NCI-H2196 (cell line): ENCODE results near the gene CDK5RAP1.
"Not testable (repeated sequence)": the region's sequence is repeated elsewhere in the genome, so short reads cannot be mapped to it uniquely, and the experiment has no call there.

Source experiments
- DNase-seq: peaks from one replicate; lab custom pipeline; 2025; ENCODE audit not compliant: unreplicated experiment; lab: John Stamatoyannopoulos, UW

CDK5RAP1 gene

DNA sequence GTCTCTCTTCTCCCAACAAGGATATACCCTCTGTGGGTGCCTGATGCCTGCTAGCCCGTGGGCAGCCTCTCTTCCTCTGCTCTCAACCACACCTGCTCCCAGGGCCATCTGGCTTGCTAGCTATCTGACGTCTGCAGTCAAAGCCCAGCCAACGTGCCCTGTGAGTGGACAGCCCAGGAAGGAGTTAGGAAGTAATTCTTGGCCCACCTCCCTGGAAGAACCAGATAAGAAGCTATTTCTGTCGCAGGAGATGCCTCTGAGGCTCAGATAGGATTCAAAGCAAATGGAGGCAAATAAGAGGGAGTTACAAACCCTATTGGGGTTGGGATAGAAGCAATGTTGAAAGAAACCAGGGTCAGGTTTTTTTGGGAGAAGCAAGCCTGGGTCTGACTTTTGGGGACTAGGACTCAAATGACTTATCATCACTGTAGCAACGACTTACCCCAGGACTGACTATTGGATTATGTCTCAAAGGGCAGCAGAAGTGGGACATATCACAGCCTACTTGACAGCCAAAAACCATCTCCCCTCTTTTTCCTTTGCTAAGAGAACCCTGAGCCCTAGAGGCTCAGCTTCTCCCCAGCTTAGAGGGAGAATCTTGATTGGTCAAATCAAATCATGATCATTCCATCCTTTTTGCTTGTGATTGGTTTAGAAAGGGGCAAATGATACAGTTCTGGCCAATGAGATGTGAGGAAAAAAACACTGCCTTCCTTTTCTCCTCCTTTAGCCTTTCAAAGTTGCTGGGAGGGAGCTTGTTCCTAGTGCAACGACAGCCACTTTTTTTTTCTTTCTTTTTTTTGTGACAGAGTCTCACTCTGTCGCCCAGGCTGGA, 18.0 kb upstream of the CDK5RAP1 start:
- DNase-seq = no peak

DNA sequence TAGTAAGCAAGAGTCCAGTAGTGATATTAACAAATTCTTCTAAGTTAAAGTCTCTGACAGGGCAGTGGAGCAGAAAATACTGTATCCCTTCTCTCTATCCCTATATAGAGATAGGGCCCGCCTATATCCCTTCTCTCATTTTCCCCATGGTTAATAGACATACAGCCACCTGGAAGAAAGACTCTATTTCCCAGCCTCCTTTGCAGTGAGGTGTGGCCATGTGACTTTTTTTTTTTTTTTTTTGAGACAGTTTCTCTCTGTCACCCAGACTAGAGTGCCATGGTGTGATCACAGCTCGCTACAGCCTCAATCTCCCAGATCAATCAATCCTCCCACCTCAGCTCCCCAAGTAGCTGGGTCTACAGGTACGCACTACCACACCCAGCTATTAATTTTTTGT, 16.7 kb upstream of the CDK5RAP1 start:
- DNase-seq = no peak

DNA sequence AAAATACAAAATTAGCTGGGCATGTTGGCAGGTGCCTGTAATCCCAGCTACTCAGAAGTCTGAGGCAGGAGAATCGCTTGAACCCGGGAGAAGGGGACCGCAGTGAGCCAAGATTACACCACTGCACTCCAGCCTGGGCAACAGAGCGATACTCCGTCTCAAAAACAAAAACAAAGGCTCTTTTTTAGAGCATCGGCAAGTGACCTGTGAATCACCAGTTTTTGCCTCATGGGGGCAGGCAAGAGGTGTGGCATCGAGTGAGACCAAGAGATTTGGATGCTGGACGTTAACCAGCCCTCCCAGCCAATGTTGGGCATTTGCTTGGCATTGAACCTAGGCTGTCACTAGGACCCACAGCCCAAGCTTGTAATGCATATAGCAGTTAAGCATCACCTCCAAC, 14.6 kb upstream of the CDK5RAP1 start:
- peak; percentile 29 for DNase-seq

DNA sequence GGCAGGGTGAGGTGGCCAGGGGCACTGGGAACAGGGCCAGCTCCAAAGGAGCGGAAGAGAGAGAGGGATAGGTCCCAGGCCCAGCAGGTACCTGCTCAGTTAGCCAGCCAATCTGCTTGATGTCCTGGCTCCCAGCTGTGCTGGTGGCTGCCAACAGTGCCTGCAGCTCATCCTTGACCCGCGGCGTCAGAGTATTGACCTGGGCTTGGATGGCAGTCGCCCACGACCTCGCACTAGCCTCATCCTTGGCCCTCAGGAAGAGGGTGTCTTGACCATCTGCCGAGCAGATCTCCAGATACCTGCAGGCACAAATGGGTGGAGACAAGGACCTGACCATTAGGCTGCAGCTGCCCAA, 11.1 kb upstream of the CDK5RAP1 start:
- DNase-seq = peak; percentile 72

DNA sequence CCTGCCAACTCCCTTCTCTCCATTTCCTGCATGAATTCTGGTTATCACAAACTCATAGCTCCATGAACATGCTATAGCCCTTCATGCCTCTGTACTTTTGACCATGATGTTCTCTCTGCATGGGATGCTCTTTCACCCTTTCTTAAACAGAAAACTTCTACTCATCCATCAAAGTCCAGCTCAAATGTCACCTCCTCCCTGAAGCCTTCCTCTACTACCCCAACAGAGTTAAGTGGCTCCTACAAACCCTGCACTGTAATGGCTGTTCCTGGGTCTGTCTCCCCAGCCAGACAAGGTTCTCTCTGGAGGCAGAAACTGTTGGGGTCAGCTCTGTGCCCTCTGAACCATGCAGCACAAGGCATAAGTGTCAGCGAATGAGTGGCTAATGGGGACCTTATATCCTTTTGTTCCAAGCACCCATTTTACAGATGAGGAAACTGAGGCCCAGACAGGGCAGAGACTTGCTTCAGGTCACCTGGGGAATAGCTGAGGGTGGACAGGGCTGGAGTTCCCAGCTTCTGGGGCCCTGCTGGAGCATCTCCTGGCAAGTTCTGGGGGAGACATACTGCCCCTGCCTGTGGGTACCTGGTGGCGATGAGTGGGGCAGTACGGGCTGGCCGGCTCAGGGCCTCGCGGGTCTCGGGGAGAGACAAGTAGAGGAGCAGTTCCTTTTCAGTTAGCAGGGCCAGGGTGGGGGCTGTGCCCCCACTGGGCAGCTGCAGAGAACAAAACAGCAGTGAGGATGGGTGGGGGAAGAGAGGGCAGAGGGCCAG, 10.6 kb upstream of the CDK5RAP1 start:
- DNase-seq = no peak

DNA sequence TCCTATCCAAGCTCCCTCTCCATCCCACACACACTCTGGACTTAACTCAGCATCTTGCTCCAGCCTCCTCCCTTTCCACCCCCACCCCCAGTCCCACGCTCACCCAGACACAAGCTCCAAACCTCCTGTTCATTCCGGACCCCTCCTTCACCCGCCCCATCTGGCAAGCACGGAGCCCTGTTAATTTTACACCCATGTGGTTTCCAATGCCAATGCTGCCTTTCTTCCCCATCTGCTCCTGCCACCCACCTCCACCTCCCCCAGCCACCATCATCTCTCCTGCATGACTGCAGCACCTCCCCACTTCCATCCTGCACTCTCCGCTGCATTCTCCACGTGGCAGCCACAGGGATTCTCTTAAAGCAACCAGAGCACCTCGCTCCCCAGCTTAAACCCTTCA, 9.9 kb upstream of the CDK5RAP1 start:
- DNase-seq = no peak

DNA sequence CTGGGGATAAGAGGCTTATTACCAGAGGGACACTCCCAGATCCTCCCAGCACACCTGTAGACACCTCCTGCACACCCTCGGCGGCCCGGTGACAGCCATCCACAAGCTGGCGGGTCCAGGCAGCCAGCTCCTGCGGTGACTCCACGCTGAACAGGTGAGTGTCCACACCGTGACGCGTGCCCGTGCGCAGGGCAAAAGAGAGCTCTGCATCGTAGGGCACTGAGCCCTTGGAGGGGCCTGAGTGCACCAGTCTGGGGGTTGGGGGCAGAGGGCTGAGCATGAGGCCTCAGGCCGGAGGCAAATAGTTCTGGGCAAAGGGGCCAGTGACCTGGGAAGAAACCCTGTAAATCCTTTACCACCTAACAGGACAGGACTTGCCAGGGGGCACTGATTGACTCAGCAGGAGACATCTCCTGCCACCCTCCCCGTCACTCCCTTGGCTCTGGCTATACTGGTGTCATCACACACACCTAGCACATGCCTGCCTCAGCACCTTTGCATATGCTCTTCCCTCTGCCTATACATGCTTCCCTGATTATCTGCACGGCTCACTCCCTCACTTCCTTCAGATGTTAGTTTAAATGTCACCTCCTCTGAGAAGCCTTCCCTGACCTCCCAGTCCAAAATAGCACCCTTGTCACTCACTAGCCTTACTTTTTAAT, 8.9 kb upstream of the CDK5RAP1 start:
- DNase-seq = no peak

DNA sequence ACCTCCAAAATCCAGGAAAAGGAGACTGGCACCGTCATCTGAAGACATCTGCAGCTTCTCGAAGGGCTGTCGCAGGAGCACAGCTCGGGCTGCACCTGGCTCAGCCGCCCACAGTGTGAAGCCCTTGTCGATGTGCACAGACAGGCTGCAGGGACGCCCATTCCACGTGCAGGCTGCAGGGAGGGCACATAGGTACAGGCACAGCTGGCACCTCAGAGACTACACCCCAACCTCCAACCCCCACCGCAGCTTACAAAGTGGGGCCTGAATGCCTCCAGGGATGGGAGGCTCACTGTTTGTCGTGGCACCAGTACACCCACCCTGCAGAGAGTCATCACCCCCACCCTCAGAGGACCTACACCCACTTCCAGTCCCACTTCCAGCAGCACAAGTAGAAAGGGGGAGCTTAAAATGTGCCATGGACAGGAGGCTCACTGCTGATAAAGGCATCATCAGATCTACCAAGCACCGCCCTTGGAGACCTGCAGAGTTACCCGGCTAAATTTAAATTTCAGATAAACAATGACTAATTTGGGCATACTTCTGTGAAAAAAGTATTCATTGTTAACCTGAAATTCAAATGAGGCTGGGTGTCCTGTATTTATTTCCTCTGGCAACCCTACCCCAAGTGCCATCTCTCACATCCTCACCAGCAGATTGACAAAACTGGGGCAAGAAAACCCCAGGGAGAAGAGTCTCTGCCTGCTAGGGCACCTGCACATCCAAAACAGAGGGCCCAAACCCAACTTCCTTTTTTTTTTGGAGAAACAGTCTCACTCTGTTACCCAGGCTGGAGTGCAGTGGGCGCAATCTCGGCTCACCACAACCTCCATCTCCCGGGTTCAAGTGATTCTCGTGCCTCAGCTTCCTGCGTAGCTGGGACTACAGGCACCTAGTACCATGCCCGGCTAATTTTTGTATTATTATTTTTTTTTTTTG, 7.7 kb upstream of the CDK5RAP1 start:
- no peak for DNase-seq

DNA sequence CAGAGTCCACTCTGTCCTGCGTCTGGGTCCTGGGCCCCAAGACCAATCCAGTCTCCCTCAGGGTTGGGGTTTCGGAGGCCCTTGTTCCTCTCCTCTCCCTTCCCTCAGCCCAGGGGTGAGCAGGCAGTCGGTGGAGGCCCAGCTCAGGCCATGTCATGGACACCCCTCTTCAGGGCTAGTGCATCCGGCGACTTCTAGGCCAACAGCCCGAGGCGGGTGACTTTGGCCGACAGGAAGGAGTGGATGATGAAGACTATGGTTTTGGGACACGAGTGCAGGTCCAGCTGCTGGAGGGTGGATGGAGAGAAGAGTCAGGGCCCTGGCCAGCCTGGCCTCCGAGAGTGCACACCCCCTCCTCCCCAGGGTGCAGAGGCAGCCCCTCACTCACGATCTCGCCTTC, 7.0 kb upstream of the CDK5RAP1 start:
- no peak for DNase-seq

DNA sequence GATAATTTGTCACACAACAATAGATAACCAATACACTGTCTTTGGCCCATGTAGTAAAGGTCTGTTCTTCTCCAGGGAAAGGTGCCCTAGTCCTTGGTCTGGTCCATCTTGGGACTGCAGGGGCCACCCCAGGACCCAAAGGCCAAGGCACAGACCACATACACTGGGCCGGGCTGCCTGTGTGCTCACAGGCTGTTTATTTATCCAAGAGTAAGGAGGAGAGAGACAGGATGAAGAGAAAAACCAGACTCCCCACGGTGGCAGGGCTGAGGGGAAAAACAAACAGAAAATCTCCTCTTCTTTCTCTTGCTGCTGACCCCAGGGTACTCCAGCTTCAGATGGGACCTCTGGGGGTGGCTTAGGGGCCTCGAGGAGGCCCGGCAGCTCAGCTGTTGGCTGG, 6.5 kb upstream of the CDK5RAP1 start:
- DNase-seq = no peak

DNA sequence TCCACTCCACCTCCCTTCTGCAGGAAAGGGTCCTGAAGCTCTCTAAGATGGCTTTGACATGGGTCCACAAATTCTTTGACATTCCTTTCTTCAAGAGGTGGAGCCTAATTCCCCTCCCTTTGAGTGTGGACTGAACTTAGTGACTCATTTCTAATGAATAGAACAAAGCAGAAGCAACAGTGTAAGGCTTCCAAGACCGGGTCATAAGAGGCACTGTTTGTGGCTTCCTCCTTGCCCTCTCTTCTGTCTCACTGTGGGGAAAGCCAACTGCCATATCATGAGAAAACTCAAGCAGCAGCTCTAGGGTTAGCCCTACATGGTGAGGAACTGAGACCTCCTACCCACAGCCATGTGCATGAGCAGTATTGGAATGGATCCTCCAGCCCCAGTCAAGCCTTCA, 5.9 kb upstream of the CDK5RAP1 start:
- no peak for DNase-seq

DNA sequence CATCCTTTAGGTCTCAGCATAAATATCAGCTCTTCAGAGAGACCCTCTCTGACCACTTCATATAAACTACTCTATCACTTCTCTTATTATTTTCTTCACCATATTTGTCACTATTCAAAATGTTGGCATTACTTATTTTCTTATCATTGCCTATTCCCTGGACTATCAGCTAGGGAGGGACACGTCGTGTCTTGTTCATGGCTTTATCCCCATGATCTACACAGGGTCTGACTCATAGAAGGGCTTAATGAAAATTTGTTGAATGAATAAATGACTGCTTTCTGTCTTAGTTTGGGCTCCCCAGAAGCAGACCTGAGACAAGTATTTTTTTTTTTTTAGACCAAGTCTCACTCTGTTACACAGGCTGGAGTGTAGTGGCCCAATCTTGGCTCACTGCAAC, 3.0 kb upstream of the CDK5RAP1 start:
- no peak for DNase-seq

DNA sequence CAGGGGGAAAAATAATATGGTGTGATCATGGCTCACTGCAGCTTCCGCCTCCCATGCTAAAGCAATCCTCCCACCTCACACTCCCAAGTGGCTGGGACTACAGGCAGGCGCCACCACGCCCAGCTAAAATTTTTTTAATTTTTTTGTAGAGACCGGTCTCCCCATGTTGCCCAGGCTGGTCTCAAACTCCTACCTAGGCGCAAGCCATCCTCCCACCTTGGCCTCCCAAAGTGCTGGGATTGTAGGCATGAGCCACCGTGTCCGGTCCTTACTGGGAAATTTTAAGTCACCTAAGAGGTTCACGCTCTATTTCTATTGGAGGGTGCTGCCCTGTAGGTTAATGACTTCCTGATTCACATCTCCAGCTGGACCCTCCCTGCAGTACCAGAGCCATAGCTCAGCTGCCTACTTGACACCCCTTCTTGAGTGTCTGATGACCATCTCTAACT, 626 bp upstream of the CDK5RAP1 start:
- DNase-seq = no peak

DNA sequence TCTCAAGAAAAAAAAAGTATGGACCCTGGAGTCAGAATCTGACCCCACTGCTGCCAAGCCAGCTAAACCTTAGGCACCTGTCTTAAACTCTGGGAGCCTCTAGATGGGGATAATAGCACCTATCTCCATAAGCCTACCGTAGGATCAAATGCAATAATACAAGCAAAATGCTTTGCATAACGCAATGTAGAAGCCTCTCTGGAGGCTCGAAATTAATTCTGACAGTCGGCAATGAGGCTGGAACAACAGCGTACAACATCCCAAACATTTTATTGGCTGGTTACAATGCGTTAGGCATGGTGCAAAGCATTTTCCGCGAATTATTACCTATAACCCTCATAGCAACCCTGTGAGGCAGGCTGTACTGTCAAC, 521 bp downstream of the CDK5RAP1 start:
- DNase-seq = no peak

DNA sequence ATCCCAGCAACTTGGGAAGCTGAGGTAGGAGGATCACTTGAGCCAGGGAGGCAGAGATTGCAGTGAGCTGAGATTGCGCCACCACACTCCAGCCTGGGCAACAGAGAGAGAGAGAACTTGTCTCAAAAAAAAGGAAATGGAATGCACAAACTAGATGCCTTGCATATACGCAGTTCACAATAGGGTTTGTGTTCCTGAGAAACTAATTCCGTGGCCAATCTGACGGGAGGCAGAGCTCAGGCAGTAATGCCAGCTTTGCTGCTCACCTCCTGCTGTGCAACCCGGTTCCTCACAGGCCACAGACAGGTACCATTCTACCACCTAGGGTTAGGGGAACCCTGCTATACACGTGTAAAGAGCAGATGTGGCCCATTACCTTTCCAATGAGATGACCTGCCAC, 1.4 kb downstream of the CDK5RAP1 start:
- no peak for DNase-seq

DNA sequence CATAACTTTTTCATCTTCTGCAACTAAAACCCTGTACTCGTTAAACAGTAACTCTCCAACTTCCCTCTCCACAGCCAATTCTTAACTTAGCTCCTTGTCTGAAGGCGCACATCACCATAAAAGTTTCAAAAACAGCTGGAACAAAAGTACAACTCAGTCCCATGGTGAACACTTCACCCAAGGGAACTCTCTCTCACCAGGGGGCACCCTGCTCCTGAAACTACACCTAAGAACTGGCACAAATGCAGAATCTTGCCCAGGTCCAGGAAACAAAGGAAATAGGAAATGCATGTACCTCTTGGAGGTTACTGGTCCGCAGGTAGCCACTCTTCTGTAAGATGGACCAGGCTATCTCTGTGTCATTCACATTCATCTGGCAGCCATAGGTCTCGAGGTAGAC, 6.6 kb downstream of the CDK5RAP1 start:
- DNase-seq = no peak

DNA sequence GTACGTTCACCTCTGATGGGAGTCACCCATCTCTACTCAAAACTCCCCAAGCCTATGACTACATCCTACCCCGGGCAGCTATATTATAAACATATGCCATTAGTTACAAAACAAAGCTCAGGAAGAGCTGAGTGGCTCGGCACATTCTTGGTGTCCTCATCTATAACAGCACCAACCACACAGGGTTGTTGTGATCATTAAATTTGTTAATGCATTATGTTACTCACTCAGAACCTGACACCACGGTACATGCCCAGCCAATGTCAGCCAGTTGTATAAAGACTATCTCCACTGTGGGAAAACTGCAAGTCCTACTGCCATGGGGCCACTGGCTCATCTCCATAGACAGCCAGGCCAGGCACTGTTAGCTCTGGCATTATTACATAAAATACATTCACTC, 7.7 kb downstream of the CDK5RAP1 start:
- DNase-seq = no peak

DNA sequence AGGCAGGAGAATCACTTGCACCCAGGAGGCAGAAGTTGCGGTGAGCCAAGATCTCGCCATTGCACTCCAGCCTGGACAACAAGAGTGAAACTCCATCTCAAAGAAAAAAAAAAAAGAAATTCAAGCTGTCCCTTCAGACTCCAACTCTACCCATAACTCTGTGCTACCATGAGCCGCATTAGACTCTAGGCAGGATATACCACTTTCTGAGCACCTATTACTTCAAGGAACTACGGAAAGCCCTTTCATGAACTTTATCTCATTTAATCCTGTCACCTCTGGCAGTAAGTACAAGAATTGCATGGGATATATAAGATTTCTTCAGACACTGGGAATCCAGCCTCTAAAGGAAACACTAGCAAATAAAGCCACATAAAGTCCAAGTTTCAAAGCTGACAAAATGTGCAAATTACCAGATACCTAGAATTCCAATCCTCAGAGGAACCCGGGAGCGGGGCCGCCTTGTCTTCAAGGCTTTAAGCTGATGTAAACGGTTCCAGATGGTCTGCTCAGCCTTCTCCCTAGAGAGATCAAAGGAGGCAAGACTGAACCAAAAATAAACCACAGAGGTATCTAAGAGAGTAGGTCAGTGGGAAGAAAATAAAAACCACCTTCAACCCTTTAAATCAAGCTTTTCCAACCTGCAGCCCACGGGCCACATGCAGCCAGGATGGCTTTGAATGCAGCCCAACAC, 9.4 kb downstream of the CDK5RAP1 start:
- DNase-seq = no peak

DNA sequence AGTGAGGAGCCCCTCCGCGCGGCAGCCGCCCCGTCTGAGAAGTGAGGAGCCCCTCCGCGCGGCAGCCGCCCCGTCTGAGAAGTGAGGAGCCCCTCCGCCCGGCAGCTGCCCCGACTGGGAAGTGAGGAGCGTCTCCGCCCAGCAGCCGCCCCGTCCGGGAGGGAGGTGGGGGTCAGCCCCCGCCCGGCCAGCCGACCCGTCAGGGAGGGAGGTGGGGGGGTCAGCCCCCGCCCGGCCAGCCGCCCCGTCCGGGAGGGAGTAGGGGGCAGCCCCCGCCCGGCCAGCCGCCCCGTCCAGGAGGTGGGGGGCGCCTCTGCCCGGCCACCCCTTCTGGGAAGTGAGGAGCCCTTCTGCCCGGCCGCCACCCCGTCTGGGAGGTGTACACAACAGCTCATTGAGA, 12.0 kb downstream of the CDK5RAP1 start:
- not testable (repeated sequence) for DNase-seq

DNA sequence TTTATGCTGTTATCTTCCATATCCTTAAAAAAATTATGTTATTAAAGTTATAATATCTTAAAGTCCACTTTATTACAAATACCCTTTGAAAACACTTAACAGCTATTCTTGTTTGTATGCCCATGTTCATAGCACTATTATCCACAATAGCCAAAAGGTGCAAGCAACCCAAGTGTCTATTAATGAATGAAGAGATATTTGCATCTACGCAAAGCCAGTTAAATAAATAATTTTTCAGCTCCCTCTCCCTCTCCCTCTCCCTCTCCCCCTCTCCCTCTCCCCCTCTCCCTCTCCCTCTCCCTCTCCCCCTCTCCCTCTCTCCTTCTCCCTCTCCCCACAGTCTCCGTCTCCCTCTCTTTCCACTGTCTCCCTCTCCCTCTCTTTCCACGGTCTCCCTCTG, 13.1 kb downstream of the CDK5RAP1 start:
- no peak for DNase-seq
